GM12891 (cell line): ENCODE data around the gene ACER3.
A peak's percentile ranks its signal among the peaks of the same experiment; 100 is the strongest.
"Not testable (repeated sequence)": the region's sequence is repeated elsewhere in the genome, so short reads cannot be mapped to it uniquely, and the experiment has no call there.

Source experiments
- DNase-seq: peaks from one replicate; pipeline ENCODE4 v3.0.0; 2011; ENCODE audit warnings: low spot score; ENCODE audit not compliant: insufficient read length
- FAIRE-seq: peaks from 2 replicates; lab custom pipeline; 2011; peaks lifted over from hg19 to GRCh38; lab: Jason Lieb, UNC
- PAX5 ChIP-seq: IDR thresholded peaks from 2 replicates; pipeline ENCODE4 v1.6.1; 2011; ENCODE audit warnings: low read length, moderate library complexity, mild to moderate bottlenecking; ENCODE audit not compliant: insufficient read depth, severe bottlenecking
- POLR2A ChIP-seq: IDR thresholded peaks from 2 replicates; pipeline ENCODE4 v1.6.1; 2011; ENCODE audit warnings: low read depth, low read length, control low read depth
- POLR2AphosphoS5 ChIP-seq: IDR thresholded peaks from 2 replicates; pipeline ENCODE4 v1.6.1; 2011; ENCODE audit warnings: low read depth, low read length, control low read depth
- POU2F2 ChIP-seq: IDR thresholded peaks from 2 replicates; pipeline ENCODE4 v1.6.1; 2011; ENCODE audit warnings: low read depth, mild to moderate bottlenecking, control low read depth, low read length, moderate library complexity
- SPI1 ChIP-seq: IDR thresholded peaks from 2 replicates; pipeline ENCODE4 v1.6.1; 2011; ENCODE audit warnings: low read depth, low read length, control low read depth
- TAF1 ChIP-seq: IDR thresholded peaks from 2 replicates; pipeline ENCODE4 v1.6.1; 2011; ENCODE audit warnings: low read depth, low read length, control low read depth

ACER3 gene

DNA sequence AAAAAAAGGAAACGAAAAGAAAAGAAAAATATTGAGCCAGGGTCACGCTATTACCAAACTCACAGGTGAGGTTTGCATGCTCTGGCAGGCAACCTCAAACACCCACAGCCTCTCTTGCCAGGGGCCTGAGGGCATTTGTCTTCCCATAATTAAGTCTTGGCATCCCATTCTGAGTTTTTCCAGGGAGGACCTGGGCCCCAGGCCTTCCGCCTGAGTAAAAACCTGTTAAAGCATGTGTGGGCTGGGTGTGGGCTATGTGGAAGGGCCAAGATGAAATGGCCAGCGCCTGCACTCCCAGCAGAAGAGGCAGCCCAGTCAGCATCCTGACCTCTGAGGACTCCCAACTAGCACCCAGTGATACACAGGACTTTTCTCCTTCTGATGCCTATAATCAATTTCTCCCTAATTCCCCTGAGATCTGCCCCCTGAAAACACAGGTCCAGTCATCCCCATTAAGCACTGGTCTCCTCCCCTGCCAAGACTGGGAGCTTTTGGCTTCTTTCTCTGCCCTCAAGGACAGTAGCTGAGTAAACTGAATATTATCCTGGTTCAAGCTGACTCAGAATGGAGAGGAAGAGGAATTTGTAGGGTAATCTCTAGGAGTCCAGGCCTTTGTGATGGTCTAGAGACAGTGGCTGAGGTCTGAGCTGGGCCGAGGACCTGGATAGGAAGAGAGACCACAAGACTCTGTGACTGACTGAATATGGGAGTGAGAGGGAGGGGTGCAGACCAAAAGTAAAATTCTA, 35.6 kb upstream of the ACER3 start:
- no peak for DNase-seq
- FAIRE-seq, result no peak
- TF ChIP-seq SPI1, result no peak
- TF ChIP-seq PAX5, result no peak
- no peak for TF ChIP-seq POU2F2
- no peak for TF ChIP-seq POLR2A
- TF ChIP-seq TAF1, result no peak

- peak; percentile 29; the same call in 1 of the 2 replicates for TF ChIP-seq SPI1
- no peak for TF ChIP-seq PAX5
- DNase-seq (no peak), FAIRE-seq (no peak)
Observed at GRCh38 chr11:76825726-76826396, 34.9 kb upstream of the ACER3 start.

- not testable (repeated sequence) for DNase-seq, FAIRE-seq
Observed at GRCh38 chr11:76826508-76826907, 34.2 kb upstream of the ACER3 start.

DNA sequence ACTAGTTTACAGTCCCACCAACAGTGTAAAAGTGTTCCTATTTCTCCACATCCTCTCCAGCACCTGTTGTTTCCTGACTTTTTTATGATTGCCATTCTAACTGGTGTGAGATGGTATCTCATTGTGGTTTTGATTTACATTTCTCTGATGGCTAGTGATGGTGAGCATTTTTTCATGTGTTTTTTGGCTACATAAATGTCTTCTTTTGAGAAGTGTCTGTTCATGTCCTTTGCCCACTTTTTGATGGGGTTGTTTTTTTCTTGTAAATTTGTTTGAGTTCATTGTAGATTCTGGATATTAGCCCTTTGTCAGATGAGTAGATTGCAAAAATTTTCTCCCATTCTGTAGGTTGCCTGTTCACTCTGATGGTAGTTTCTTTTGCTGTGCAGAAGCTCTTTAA, 33.7 kb upstream of the ACER3 start:
- DNase-seq, result not testable (repeated sequence)

DNA sequence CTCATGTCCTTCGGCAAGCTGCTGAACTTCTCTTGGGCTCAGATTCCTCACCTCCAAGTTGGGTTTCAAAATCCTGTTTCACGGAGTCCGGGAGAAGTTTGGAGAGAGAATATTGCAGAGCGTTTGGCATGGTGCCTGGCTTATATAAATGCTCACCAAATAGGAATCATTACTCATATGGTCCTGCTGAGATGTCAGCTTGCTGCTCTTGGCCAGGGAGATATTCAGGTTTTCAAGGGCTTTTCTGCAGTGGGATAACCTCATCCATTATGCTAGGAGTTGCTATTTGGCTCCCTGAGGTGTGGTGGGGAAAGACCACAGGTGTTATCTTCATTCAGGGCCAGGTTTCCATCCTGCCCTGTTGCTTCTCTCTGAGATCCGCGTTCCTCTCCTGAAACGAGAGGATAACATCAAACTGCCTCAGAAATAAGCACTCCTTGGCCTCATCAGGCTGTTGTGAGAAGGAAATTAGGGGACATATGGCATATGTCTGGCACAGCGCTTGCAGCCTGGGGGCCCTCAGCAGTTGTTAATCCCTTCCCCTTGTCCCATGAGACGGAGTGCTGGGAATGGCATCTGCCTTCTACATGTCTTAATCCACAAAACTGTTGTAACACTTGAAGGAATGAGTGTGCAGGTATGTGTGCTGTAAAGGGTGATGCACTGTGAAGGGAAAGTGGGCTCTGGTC, 29.9 kb upstream of the ACER3 start:
- TF ChIP-seq TAF1 (no peak), SPI1 (no peak), POLR2AphosphoS5 (no peak), POU2F2 (no peak), PAX5 (no peak), POLR2A (no peak)
- FAIRE-seq (no peak), DNase-seq (no peak)

More for the DNA sequence above, 33.7 kb upstream of the ACER3 start:
- FAIRE-seq, result not testable (repeated sequence)

DNA sequence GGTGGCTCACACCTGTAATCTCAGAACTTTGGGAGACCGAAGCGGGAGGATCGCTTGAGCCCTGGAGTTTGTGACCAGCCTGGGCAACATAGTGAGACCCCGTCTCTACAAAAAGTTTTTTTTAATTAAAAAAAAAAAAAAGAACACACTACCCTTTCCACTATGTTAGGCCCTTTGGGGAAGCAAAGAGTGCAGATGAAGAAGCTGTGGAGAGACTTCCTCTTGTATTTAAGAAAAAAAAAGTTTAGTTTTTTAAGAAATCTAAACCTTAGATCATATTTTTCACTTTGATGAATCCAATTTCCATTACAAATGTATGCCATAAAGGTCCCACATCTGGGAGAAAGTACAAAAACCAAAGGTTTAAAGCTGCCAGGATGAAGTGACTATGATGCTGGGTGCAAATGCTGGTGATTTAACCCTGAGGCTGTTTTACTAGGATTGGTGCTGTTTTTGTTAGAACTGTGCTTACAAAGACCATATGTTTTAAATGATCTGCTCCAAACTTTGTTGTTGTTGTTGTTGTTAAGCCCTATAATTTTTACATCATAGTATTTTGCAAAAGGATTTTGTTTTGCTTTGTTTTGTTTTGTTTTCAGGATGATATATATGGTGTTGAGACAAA, 28.9 kb upstream of the ACER3 start:
- DNase-seq (no peak), FAIRE-seq (no peak)
- no peak for TF ChIP-seq POU2F2
- no peak for TF ChIP-seq SPI1
- TF ChIP-seq PAX5, result no peak
- no peak for TF ChIP-seq POLR2A
- TF ChIP-seq POLR2AphosphoS5, result no peak
- TF ChIP-seq TAF1, result no peak

DNA sequence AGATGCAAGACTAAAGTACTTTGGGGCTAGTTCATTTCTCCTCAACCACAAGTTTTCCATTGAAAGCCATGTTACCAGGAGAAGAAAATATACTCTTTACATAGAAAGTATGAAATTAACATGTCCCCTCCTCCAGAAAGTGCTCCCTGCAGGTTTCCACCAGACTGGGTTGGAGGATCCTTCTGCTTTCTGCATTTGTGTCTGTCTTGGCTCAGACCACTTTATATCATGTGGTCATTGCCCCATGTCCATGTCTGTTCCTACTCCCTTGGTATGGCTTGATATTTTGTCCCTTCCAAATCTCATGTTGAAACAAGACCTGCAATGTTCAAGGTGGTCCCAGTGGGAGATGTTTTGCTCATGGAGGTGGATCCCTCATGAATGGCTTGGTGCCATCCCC, 28.4 kb upstream of the ACER3 start:
- no peak for FAIRE-seq
- no peak for DNase-seq
- TF ChIP-seq SPI1 (no peak), TAF1 (no peak), POU2F2 (no peak), POLR2AphosphoS5 (no peak), PAX5 (no peak), POLR2A (no peak)

DNA sequence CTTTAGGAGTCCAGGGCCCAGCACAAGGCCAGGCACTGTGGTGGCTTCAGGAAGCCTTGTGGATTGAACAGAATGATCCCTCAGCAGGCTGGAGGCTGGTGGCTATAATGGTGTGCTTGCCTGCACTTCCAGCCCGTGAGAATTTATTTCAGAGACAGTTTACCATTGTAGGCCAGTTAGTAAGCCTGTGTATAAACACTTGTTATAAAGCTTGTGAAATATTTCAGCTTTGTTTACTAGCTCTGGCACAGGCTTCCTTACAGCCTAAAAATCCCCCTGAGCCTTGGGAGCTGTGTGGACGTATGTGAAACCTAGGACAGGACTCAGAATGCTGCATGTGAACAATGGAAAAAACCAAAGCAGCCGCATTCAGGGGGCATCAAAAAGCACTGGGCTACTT, 26.6 kb upstream of the ACER3 start:
- TF ChIP-seq SPI1 (no peak), POLR2AphosphoS5 (no peak), TAF1 (no peak), PAX5 (no peak), POU2F2 (no peak), POLR2A (no peak)

DNA sequence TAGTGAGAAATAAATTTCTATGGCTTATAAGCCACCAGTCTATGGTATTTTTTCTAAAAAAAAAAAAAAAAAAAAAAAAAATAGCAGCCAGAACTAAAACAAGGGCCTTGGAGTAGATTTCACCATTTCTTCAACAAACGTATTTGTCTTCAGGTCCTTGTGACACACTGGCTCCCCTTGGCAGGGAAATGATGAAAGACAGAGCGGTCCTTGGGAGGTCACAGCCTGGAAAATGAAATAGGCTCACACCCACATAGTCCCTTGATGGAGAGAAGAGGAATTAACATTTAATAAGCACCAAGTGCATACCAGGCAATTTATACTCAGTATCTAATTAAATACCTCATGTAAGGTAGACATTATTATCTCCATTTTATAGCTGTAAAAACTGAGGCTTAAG, 25.7 kb upstream of the ACER3 start:
- FAIRE-seq, result no peak

More for the DNA sequence above, 26.6 kb upstream of the ACER3 start:
- DNase-seq (no peak), FAIRE-seq (no peak)

DNA sequence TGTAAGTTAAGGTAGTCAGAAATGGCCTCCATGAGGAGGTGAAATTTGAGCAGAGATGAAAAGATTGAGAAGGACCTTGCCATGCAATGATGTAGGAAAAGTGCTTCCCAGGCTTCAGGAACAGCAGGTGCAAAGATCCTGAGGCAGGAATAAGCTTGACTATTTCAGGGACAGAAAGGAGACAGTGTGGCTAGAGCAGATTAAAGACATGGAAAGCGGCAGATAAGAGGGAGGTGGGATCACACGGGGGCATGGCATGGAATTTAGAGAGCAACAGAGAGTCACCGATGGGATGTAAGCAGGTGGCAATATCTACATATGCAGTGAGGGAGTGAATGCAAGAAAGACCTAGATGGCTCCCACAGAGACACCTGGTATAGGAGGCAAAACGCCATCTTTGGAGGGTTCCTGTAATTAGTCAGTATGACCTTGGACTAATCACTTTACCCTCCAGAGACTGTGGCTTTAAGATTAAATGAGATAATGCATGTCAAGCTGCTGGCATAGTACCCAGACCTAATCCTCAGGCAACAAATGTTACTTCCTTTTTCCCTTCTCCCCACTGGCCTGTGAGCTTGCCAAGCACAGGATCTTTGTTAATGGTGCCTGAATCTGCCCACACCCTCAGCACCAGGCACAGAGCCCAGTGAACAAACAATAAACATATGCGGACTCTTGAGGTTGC, 24.6 kb upstream of the ACER3 start:
- no peak for DNase-seq
- TF ChIP-seq PAX5 (no peak), SPI1 (no peak), TAF1 (no peak), POLR2A (no peak), POLR2AphosphoS5 (no peak), POU2F2 (no peak)
- no peak for FAIRE-seq

More for the DNA sequence above, 25.7 kb upstream of the ACER3 start:
- TF ChIP-seq TAF1 (no peak), POU2F2 (no peak), SPI1 (no peak), POLR2AphosphoS5 (no peak)
- DNase-seq, result no peak
